T-helper 1 cell (primary cell): ENCODE measurements around the gene WBP1L.

ENCODE experiments used
- DNase-seq, 5 donors: peaks; one replicate each; pipeline ENCODE4 v3.0.0-alpha.2; 2012 to 2020

WBP1L gene

DNA sequence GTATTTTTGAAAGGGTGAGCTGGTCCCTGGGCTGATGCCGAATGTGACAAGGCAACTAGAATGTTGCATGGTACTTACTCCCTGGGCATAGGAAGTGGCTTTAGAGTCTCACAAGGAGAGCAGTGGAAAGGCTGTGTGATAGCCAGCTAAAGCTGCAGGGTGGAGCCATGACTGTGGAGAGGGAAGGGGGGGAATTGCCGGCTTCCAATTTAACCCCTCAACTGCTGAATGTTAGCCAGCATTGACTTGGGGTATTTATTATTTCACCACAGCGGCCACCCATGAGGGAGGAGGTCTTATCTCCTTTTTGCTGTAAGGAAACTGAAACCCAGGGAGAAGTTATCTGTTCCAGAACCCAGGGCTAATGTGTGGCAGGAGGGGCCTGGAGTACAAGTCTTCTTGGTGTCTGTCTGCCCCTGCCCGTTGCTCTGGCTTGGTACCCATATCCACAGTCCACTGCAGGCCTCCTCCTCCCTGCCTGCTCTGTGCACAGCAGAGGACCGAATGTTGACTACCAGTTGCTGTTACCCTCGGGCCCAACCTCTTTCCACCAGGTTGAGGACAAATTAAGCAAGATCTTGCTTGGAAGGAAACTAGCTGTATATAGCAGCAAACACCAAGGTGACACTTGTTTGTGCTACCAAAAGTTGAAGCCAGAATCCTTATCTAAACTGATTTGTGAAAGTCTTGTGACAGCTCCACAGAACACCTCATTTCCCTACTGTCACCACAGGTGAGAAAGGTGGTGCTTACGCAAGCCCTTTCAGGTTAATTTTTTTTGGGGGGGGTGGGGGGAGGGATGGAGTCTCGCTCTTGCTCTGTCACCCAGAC, 37.6 kb downstream of the WBP1L start:
- no peak for DNase-seq

GRCh38 chr10:102781921-102782557, 38.3 kb downstream of the WBP1L start:
- DNase-seq = no peak

DNA sequence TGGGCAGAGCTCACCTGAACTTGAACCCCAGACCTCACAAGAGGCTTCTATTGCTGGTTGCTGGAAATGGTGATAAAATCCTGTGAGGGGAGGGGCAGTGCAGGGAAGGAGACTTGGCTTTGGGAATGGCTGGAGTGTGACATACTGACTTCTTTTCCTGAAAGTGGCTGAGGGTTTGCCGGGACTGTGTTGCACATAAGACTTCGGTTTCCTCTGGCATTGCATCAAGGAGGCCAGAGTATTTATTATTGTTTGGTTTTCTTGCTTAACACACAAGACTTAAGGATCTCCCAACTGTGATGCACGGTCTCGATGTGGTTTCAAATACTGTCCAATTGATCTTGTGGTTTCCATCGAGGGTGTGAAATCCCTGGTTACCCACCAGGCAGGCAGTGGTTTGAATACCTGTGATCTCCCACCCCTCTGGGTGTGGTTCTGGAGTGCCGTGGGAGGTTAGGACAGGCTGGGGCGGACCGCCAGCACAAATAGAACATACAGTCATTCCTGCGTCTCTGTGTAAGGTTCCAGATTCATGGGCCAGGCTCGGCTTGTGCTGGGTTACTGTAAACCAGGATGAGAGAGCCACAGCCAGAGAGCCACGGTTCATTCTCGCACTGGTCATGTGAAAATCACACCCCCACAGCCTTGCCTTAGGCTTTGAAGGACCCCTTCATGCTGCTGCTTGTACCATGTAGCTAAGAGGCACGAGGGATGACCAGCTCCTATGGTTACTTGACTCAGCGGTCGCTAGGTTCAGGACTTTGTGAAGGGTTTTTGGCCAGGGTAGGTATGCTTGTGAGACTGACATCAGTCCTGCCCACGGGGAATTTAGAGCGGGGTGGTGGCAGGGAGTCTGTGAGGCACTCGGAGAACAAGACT, 39.2 kb downstream of the WBP1L start:
- no peak for DNase-seq

- no peak for DNase-seq
These were observed 39.8 kb downstream of the WBP1L start for GRCh38 chr10:102783568-102783967.

DNA sequence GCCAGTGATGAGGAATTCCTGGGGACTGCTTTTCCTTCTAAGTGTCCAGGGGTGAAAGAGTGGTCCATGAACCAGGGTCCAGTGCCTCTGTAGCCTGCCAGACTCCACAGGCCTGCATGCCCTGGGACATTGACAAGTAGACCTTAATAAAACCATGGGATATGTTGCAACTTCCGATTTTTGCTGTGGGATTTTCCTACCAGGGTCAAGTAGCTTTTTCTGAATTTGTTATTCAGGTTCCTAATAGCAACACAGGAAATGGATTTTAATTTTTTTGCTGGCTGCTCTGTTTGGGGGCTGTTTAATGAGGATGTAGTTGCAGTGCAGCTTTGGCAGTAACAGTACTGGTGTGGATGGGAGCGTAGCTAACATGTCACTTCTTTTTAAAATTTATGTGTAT, 42.1 kb downstream of the WBP1L start:
- no peak for DNase-seq

GRCh38 chr10:102791754-102792395, 48.1 kb downstream of the WBP1L start:
- no peak for DNase-seq

GRCh38 chr10:102795453-102796406, 52.0 kb downstream of the WBP1L start:
- DNase-seq = no peak

DNA sequence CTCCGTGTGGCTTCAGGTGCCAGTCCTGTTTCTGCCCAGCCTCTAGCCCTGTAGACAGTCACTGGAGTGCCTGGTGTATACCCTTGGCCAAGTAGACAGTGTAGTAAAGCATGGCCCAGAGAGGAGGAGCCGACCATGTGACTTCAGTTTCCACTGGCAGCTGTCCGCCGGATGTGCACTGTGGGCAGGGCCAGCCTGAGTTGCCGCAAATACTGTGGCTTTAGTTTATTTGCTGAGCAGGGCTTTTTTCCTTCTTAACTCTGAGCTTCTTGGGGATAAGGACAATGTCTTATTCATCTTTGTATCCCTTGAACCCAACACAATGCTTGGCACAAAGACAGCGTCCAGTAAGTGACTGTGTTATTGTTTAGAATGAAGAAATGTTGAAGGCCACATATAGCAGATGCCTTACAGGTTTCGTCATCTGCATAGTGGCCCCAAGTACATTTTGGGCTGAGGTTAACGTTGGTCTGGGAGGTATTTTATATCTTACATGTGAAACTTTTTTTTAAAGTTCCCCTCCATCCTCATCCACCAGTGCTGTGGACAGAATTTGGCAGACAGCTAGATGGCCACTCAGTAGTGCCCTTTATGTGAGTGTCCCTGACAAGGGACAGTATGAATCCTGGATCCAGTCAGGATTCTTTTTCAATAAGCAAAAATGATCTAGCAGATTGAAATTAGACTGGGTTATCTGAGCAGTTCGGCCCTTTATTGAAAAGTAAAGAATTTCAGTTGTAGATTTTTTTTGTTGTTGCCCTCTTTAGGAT, 52.8 kb downstream of the WBP1L start:
- peak in 3 of 5 donors; percentile 19 to 71 (median 21) for DNase-seq

DNA sequence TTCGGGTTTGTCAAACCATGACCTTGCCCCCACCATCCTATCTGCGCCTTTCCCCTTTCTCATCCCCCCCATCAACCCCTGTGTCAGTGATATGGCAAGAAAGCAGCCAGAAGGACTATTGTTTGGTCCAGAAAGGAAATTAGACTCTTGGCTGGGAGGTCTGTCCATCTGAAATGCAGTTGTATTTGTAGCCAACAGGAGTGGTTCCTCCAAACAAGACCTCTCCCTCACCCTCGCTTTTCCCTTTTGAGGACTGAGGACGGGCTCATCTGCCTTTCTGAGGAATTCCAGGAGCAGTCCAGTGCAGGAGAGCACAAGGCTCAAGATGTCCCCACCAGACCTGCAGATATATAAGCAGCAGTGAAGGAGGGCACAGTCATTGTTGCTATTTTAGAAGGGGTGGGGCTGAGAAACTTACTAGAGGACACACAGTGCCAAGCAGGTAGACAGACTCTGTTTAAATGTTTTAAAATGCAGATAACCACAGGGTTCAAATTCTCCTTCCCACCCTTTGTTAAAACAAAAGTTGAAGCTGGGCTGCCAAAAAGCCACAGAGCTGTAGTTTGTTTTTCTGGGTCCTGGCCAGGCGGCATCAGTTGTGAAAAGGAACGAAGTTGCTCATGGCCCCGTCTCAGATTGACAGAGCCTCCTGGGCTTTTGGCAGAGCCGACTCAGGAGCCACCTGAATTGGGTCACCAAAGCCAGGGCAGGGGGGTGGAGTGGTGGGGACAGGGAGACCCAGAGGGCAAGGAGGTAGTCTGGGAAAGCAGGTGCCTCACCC, 56.1 kb downstream of the WBP1L start:
- DNase-seq = no peak

- DNase-seq = no peak
These were observed 57.0 kb downstream of the WBP1L start for GRCh38 chr10:102800611-102801335.

DNA sequence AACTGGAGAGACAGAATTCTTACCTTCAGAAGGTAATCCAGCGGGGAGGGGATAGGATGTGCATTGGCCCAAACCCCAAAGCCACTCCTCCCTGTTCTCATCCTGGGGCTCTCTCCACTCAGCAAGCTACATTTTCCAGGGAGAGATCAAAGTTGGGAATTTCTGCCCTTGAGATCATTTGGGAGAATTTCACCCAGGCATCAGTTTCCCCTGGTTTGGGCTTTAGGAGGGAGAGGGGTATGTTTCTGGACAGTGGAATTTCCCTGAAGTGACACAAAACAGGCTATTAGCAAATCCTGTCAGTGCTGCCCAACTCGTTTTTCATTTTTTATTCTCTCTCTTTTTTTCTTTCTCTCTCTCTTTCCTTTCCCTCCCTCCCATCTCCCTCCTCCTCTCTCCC, 57.7 kb downstream of the WBP1L start:
- no peak for DNase-seq

DNA sequence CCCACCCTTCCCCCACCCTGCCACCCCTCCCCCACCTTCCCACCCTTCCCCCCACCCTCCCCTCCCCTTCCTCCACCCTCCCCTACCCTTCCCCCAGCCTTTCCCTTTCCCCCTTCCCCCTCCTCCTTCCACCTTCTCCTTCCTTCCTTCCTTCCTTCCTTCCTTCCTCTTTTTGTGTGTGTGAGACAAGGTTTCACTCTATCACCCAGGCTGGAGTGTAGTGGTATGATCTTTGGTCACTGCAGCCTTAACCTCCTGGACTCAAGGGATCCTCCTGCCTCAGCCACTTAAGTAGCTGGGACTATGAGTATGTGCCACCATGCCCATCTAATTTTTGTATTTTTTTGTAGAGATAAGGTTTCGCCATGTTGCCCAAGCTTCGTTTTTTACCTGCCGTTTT, 58.2 kb downstream of the WBP1L start:
- DNase-seq = no peak

DNA sequence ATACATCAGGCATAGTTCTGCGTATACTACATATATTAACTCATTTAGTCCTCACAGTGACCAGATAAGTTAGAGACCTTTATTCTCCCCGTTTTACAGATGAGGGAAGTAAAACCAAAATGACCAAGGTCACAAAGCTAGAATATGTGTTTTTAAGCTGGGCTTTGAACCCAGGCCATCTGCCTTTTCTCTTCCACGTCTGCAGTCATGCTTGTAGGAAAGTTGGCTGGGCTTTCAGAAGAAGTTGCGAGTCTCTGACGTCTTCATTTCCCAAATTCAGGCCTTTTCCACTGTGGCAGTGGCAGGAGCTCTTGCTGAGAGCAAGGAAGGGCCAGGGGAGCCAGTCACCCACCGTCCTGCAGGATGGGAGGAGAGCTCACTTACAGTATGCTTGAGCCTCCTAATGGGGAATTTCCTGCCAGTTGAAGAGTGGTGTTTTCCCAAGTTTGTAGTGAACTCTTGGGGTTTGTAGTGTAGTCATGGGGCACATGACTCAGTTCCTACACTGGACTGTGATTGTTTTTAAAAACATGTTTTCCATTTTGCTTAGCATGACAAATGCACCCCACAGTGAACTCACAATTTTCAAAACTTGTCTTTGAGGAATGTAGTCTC, 59.3 kb downstream of the WBP1L start:
- DNase-seq = peak in 1 of 5 donors; percentile 8

- DNase-seq = no peak
These were observed 60.8 kb downstream of the WBP1L start for GRCh38 chr10:102804382-102805055.

DNA sequence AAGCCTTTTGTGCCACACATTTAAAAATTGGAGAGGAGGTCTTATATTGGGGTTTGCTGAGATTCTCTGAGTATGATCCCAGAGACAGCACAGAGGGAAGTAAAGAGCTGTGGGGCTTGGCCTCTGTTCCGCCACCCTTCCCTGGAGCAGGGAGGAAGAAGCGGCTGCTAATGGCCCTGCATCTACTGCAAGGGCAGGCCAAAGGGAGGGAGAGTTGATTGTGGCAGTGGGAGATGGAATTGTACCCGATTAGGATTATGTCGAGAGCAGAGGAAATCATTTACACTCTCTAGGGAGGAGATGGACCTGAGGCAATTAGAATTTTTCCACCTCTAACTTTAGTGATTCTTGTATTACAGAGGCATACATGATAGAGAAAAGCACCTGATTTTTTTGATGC, 64.6 kb downstream of the WBP1L start:
- no peak for DNase-seq

GRCh38 chr10:102811346-102811745, 67.6 kb downstream of the WBP1L start:
- no peak for DNase-seq

GRCh38 chr10:102812231-102812876, 68.6 kb downstream of the WBP1L start:
- DNase-seq = peak in 1 of 5 donors; percentile 12
